Ishikawa (cell line): ENCODE data around the gene RAB44.

Experiments
- CEBPB ChIP-seq: IDR thresholded peaks from 2 replicates; pipeline ENCODE4 v1.6.1; 2012
- CREB1 ChIP-seq: IDR thresholded peaks from 2 replicates; pipeline ENCODE4 v1.6.1; 2012; ENCODE audit warnings: low read depth
- EGR1 ChIP-seq: IDR thresholded peaks from 2 replicates; pipeline ENCODE4 v1.6.1; 2012
- EP300 ChIP-seq: IDR thresholded peaks from 2 replicates; pipeline ENCODE4 v1.6.1; 2012; ENCODE audit warnings: borderline replicate concordance
- FOXM1 ChIP-seq: IDR thresholded peaks from 2 replicates; pipeline ENCODE4 v1.6.1; 2012; ENCODE audit warnings: low read depth, borderline replicate concordance
- MAX ChIP-seq: IDR thresholded peaks from 2 replicates; pipeline ENCODE4 v1.6.1; 2012
- NFIC ChIP-seq: IDR thresholded peaks from 2 replicates; pipeline ENCODE4 v1.6.1; 2012
- RAD21 ChIP-seq: IDR thresholded peaks from 2 replicates; pipeline ENCODE4 v1.6.1; 2012; ENCODE audit warnings: low read depth
- REST ChIP-seq: IDR thresholded peaks from 2 replicates; pipeline ENCODE4 v1.6.1; 2012; ENCODE audit warnings: low read depth, mild to moderate bottlenecking
- TAF1 ChIP-seq: IDR thresholded peaks from 2 replicates; pipeline ENCODE4 v1.6.1; 2012; ENCODE audit warnings: low read depth, mild to moderate bottlenecking
- TCF12 ChIP-seq: IDR thresholded peaks from 2 replicates; pipeline ENCODE4 v1.6.1; 2012; ENCODE audit warnings: low read depth
- TEAD4 ChIP-seq: IDR thresholded peaks from 2 replicates; pipeline ENCODE4 v1.6.1; 2012
- USF1 ChIP-seq: IDR thresholded peaks from 2 replicates; pipeline ENCODE4 v1.6.1; 2012
- YY1 ChIP-seq: IDR thresholded peaks from 2 replicates; pipeline ENCODE4 v1.6.1; 2012; ENCODE audit warnings: low read depth
- ZBTB7A ChIP-seq: IDR thresholded peaks from 2 replicates; pipeline ENCODE4 v1.6.1; 2012; ENCODE audit warnings: low read depth

RAB44 gene

GRCh38 chr6:36751833-36752186 is 54.2 kb downstream of the RAB44 start:
- no peak for TF ChIP-seq REST
- TF ChIP-seq RAD21: no peak; the same call in 1 of the 2 replicates
- TF ChIP-seq EGR1: no peak
- no peak for TF ChIP-seq TAF1
- TF ChIP-seq TEAD4: no peak
- TF ChIP-seq CREB1: no peak
- no peak for TF ChIP-seq EP300
- no peak for TF ChIP-seq YY1
- no peak for TF ChIP-seq USF1
- no peak for TF ChIP-seq MAX
- TF ChIP-seq CEBPB: no peak
- TF ChIP-seq NFIC: no peak
- no peak for TF ChIP-seq FOXM1

GRCh38 chr6:36752187-36752885 is 54.7 kb downstream of the RAB44 start:
- no peak for TF ChIP-seq TAF1
- no peak for TF ChIP-seq CEBPB
- TF ChIP-seq EGR1: no peak
- peak; percentile 36; the same call in 1 of the 2 replicates for TF ChIP-seq MAX
- no peak for TF ChIP-seq RAD21
- no peak for TF ChIP-seq YY1
- TF ChIP-seq TEAD4: no peak
- peak; percentile 58; the same call in 1 of the 2 replicates for TF ChIP-seq TCF12
- no peak for TF ChIP-seq REST
- peak; percentile 58 for TF ChIP-seq NFIC
- TF ChIP-seq ZBTB7A: no peak

GRCh38 chr6:36752886-36753506 is 55.4 kb downstream of the RAB44 start:
- TF ChIP-seq TEAD4: 0 out of 2 replicates have a peak, but pooled peaks have one; percentile 8
- no peak for TF ChIP-seq EGR1
- no peak for TF ChIP-seq REST
- peak; percentile 40; the same call in 1 of the 2 replicates for TF ChIP-seq NFIC
- TF ChIP-seq TCF12: peak; percentile 51; the same call in 1 of the 2 replicates
- TF ChIP-seq RAD21: no peak
- 0 out of 2 replicates have a peak, but pooled peaks have one; percentile 26 for TF ChIP-seq CEBPB
- TF ChIP-seq EP300: peak; percentile 43; the same call in 1 of the 2 replicates
- no peak for TF ChIP-seq CREB1
- no peak for TF ChIP-seq YY1
- TF ChIP-seq FOXM1: no peak
- no peak for TF ChIP-seq ZBTB7A
- TF ChIP-seq USF1: no peak

GRCh38 chr6:36753671-36754405 is 56.2 kb downstream of the RAB44 start:
- no peak for TF ChIP-seq MAX
- no peak for TF ChIP-seq NFIC
- TF ChIP-seq REST: no peak
- no peak for TF ChIP-seq TAF1
- no peak for TF ChIP-seq CEBPB
- no peak for TF ChIP-seq RAD21
- TF ChIP-seq EGR1: no peak
- no peak for TF ChIP-seq TEAD4
- TF ChIP-seq EP300: no peak
- no peak for TF ChIP-seq CREB1
- no peak for TF ChIP-seq YY1
- no peak for TF ChIP-seq USF1
- TF ChIP-seq ZBTB7A: no peak
- no peak for TF ChIP-seq FOXM1
- no peak for TF ChIP-seq TCF12
